ENCODE results near the gene PARS2. TPM values are rescaled to one million over a fixed set of nuclear protein-coding genes. Genes with fewer than 3 reads are reported as not detected.

The PARS2 gene
- total RNA-seq, result 11.9 and 12.0 TPM in 2 replicates
- polyA plus RNA-seq, result 15.5 and 17.7 TPM in 2 replicates

DNA sequence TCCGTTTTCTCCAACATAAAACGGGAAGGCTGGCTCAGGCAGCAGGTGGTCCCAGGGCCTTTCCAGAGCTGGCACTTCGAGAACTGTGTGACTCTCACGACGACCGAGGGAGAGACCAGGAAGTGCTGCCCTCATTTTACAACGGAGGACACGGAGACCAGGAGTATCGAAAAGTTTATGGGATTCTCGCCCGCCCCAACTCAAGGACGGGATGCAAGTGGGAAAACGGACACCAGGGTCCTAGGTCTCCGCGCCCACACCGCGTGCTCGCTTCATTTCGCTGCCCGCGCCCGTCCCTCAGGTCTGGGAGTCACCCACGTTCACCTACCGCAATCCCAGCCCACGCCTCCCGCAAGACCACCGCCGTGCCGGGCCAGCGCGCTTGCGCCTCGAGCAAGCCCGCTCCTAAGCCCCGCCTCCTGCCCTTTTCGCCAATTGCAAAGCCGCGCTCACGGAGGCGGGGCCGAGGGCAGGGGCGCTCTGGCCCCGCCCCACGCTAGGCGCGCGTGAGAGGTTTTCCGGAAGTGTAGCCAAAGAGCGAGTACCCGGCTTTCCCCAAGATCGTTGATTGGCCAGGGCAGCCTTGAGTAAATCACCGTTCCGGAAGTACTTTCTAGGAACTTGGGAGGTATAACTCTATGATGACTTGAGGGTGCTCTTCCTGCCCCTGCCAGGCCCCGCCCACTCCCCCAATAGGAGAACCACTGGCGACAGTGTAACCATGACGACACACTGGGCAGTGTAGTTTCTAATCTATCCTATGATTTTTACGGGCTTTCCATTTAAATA, at the start of gene PARS2:
PARS2 (minus strand) TSS at position 391 of the 789 bp plus-strand sequence. CDS start 5,362 bp downstream, outside the sequence.
- DNase-seq (ENCODE audit: low read depth in 1 of 2, low spot score in 1 of 2), result peak; percentile 100
- TF ChIP-seq, protein P1, sequence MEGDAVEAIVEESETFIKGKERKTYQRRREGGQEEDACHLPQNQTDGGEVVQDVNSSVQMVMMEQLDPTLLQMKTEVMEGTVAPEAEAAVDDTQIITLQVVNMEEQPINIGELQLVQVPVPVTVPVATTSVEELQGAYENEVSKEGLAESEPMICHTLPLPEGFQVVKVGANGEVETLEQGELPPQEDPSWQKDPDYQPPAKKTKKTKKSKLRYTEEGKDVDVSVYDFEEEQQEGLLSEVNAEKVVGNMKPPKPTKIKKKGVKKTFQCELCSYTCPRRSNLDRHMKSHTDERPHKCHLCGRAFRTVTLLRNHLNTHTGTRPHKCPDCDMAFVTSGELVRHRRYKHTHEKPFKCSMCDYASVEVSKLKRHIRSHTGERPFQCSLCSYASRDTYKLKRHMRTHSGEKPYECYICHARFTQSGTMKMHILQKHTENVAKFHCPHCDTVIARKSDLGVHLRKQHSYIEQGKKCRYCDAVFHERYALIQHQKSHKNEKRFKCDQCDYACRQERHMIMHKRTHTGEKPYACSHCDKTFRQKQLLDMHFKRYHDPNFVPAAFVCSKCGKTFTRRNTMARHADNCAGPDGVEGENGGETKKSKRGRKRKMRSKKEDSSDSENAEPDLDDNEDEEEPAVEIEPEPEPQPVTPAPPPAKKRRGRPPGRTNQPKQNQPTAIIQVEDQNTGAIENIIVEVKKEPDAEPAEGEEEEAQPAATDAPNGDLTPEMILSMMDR (IDR thresholded peaks at IDR 0.05; ENCODE audit: low read depth, low read length), result no peak
- H3K9me3 ChIP-seq (ENCODE audit: low read depth), result no peaks in the 10 kb centered on the region

DNA sequence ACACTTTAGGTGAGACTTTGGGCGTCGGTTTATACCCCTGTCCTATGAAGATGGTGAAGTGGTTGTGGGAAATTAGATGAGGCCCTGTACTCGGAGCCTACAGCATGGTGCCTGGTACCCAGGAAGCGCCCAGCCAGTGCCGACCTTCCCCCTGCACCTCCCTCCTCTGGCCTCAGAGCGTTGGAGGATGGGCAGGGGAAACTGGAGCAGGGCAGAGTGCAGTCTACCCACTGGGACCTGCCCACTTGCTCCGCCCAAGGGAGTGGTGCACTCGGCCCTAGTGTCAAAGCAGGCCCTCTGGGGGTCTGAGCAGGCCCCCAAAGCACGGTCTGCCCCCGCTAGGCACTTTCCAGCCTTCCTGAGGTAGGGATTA, 49.8 kb upstream of the PARS2 start:
- no peaks in the 10 kb centered on the region for H3K36me3 ChIP-seq
- DNase-seq (ENCODE audit: low read depth in 1 of 2, low spot score in 1 of 2), result no peak
- no peaks in the 10 kb centered on the region for H3K9me3 ChIP-seq (ENCODE audit: low read depth)
- TF ChIP-seq, protein P1 (IDR thresholded peaks at IDR 0.05; ENCODE audit: low read depth, low read length), result no peak
- no peak overlapping the region for H3K27ac ChIP-seq
- no peaks in the 10 kb centered on the region for H3K4me1 ChIP-seq (ENCODE audit: low read depth)
- H3K4me3 ChIP-seq, result no peak overlapping the region
- H3K27me3 ChIP-seq, result peaks cover 6% of the 10 kb centered on the region

More for the DNA sequence above, at the start of gene PARS2:
- peak within 1 kb of the TSS; percentile 84 for H3K27ac ChIP-seq
- H3K36me3 ChIP-seq, result no peaks in the 10 kb centered on the region
- peak within 1 kb of the TSS; percentile 71 for H3K4me3 ChIP-seq
- H3K4me1 ChIP-seq (ENCODE audit: low read depth), result peaks cover 6% of the 10 kb centered on the region
- H3K27me3 ChIP-seq, result no peaks in the 10 kb centered on the region

DNA sequence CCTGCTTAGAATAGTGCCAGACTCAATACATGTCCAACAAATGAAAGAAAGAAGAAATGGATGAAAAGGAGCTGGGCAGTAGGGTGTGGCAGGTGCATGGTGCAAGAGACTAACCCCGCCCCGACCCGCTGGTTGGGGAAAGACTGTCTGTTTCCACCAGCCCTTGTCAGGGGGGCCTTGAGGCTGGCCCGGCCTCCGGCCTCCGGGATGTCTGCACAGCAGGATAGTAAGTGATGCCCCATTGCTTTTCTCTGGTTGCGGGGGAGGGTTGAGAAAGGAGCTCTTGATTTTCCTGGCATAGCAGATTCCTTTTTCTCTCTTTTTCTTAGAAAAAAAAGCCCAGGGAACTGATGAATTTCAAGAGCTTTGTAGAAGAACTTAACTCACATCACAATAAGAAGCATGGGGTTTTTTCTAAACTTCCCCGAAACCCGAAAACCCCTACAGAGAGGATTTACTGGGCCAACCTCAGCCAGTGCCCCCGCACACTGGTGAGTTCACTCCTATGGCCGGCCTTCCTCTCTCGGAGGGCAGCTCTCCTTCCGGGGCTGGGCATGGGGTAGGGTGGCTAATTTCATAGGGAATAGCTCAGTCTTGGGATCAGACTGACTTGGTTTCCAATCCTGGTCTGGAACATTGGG, 49.3 kb upstream of the PARS2 start:
- H3K9me3 ChIP-seq (ENCODE audit: low read depth), result no peaks in the 10 kb centered on the region
- TF ChIP-seq, protein P1 (IDR thresholded peaks at IDR 0.05; ENCODE audit: low read depth, low read length), result no peak
- no peak overlapping the region for H3K27ac ChIP-seq
- peaks cover 6% of the 10 kb centered on the region for H3K27me3 ChIP-seq
- H3K4me1 ChIP-seq (ENCODE audit: low read depth), result no peaks in the 10 kb centered on the region
- DNase-seq (ENCODE audit: low read depth in 1 of 2, low spot score in 1 of 2), result no peak
- H3K4me3 ChIP-seq, result no peak overlapping the region
- H3K36me3 ChIP-seq, result no peaks in the 10 kb centered on the region

- H3K27ac ChIP-seq, result no peak overlapping the region
- H3K4me1 ChIP-seq (ENCODE audit: low read depth), result no peaks in the 10 kb centered on the region
- TF ChIP-seq, protein P1 (IDR thresholded peaks at IDR 0.05; ENCODE audit: low read depth, low read length), result no peak
- H3K27me3 ChIP-seq, result peaks cover 6% of the 10 kb centered on the region
- no peak overlapping the region for H3K4me3 ChIP-seq
- H3K36me3 ChIP-seq, result no peaks in the 10 kb centered on the region
- no peak for DNase-seq (ENCODE audit: low read depth in 1 of 2, low spot score in 1 of 2)
- H3K9me3 ChIP-seq (ENCODE audit: low read depth), result no peaks in the 10 kb centered on the region
These were observed 48.6 kb upstream of the PARS2 start for GRCh38 chr1:54812801-54813484.

- no peaks in the 10 kb centered on the region for H3K4me1 ChIP-seq (ENCODE audit: low read depth)
- no peak overlapping the region for H3K4me3 ChIP-seq
- H3K9me3 ChIP-seq (ENCODE audit: low read depth), result no peaks in the 10 kb centered on the region
- H3K27ac ChIP-seq, result no peak overlapping the region
- no peak for DNase-seq (ENCODE audit: low read depth in 1 of 2, low spot score in 1 of 2)
- H3K27me3 ChIP-seq, result peaks cover 6% of the 10 kb centered on the region
- TF ChIP-seq, protein P1 (IDR thresholded peaks at IDR 0.05; ENCODE audit: low read depth, low read length), result no peak
- no peaks in the 10 kb centered on the region for H3K36me3 ChIP-seq
These were observed 47.7 kb upstream of the PARS2 start for GRCh38 chr1:54811739-54812655.

Data from cardiac muscle cell (in vitro differentiated cells and primary cell).